Measurements from ENCODE around the gene PCGF1. TPM values are rescaled to one million over a fixed set of nuclear protein-coding genes. Genes with fewer than 3 reads are reported as not detected.

PCGF1 gene
- total and polyA plus RNA-seq, 2 of the 13 experiments (the other 11 are each of a cell fraction or from before 2014, with no cell fraction given): 20.4 to 22.6 TPM

GRCh38 chr2:74457549-74458131 lies 49.9 kb downstream of the PCGF1 start (continued):
- no peak for TF ChIP-seq MATR3 (CRISPR knock-in tag; IDR thresholded peaks at IDR 0.05)
- no peak for TF ChIP-seq CBX2 (IDR thresholded peaks at IDR 0.05; ENCODE audit: low read depth, low read length)
- 0 out of 2 replicates have a peak, but pooled peaks have one; percentile 28 for TF ChIP-seq CBX2 (CRISPR knock-in tag; IDR thresholded peaks at IDR 0.05; ENCODE audit: low read depth)
- no peak for TF ChIP-seq MAFG (CRISPR knock-in tag; IDR thresholded peaks at IDR 0.05)
- no peak for TF ChIP-seq TCF12 (IDR thresholded peaks at IDR 0.05)
- peak; percentile 57; the same call in 1 of the 2 replicates for TF ChIP-seq TCF12 (CRISPR knock-in tag; IDR thresholded peaks at IDR 0.05)
- peak; percentile 17; the same call in 1 of the 2 replicates for TF ChIP-seq HNF1A (IDR thresholded peaks at IDR 0.05; ENCODE audit: low read depth)
- TF ChIP-seq HNF1A (CRISPR knock-in tag; IDR thresholded peaks at IDR 0.05; ENCODE audit: borderline replicate concordance): no peak; the same call in 1 of the 2 replicates
- TF ChIP-seq NCOA2 (CRISPR knock-in tag; IDR thresholded peaks at IDR 0.05): no peak
- TF ChIP-seq MEIS2 (CRISPR knock-in tag; IDR thresholded peaks at IDR 0.05): peak; percentile 93
- peak; percentile 85 for TF ChIP-seq ZMAT3 (CRISPR knock-in tag; conservative IDR thresholded peaks at IDR 0.05)
- TF ChIP-seq SKIL (CRISPR knock-in tag; IDR thresholded peaks at IDR 0.05; ENCODE audit: borderline replicate concordance): peak; percentile 48
- TF ChIP-seq AGO1 (IDR thresholded peaks at IDR 0.05; ENCODE audit: low read depth, low read length, poor library complexity, severe bottlenecking): no peak
- peak; percentile 64 for TF ChIP-seq MXD1 (CRISPR knock-in tag; IDR thresholded peaks at IDR 0.05)
- peak; percentile 75; the same call in 1 of the 2 replicates for TF ChIP-seq ZGPAT (CRISPR knock-in tag; IDR thresholded peaks at IDR 0.05)
- TF ChIP-seq CSRNP2 (CRISPR knock-in tag; conservative IDR thresholded peaks at IDR 0.05; ENCODE audit: low read depth): no peak
- TF ChIP-seq TOPORS (CRISPR knock-in tag; IDR thresholded peaks at IDR 0.05): peak; percentile 66; the same call in 1 of the 2 replicates
